ENCODE results near the gene DDI2.
"Not testable (repeated sequence)": the region's sequence is repeated elsewhere in the genome, so short reads cannot be mapped to it uniquely, and the experiment has no call there.

The DDI2 gene

GRCh38 chr1:15680561-15681348 lies 63.5 kb downstream of the DDI2 start:
- no peak for FAIRE-seq

DNA sequence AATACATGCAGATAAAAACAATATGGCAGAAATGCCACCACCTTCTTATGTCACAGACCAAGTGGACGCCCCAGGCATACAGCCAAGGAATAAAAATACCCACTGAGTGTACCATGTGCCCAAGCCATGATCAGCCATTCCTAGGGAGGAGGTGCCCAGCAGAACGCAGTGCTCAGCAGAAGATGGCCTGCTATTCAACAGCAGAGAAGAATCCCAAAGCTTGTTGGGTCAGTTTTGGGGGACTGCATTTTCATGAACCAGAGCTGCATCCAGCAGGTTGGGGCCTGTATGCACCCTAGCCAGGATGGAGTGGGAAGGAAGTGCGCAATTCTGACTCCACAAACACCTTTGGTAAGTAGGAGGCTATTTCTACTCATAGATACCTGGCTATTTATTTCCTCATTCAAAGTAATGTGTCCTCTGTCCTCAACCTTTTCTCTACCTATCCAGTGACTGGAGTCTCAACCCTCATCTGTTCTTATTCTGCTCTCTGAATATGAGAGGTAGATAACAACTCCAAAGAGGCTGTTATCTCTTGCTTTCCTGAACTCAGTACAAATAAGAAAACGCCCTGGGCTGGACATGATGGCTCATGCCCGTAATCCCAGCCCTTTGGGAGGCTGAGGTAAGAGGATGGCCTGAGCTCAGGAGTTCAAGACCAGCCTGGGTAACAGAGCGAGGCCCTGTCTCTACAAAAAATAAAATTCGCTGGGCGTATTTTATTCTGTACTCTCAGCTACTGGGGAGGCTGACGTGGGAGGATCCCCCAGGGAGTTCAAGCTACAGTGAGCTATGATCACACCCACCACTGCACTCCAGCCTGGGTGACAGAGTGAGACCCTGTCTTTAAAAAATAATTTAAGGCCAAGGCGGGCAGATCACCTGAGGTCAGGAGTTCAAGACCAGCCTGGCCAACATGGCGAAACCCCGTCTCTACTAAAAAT lies 64.4 kb downstream of the DDI2 start:
- FAIRE-seq = no peak

DNA sequence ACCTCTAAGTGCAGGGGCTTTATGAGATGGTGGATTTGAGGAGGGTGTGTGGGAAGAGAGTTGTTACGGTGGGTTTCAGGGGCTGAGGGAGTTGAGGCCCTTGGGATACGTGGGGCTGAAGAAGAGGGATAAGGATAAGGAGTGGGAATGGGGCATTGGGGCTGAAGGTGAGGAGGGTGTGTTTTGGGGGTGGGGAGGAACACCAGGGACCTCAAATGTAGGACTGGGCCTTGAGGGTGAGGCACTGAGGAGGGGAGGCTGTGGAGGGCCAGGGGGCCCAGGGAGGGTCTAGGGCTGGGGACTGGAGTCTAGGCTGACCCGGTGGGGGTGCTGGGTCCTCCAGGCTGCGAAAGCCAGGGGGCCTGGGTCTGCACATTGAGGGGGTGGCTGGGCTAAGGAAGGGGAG lies 65.7 kb downstream of the DDI2 start:
- no peak for FAIRE-seq

DNA sequence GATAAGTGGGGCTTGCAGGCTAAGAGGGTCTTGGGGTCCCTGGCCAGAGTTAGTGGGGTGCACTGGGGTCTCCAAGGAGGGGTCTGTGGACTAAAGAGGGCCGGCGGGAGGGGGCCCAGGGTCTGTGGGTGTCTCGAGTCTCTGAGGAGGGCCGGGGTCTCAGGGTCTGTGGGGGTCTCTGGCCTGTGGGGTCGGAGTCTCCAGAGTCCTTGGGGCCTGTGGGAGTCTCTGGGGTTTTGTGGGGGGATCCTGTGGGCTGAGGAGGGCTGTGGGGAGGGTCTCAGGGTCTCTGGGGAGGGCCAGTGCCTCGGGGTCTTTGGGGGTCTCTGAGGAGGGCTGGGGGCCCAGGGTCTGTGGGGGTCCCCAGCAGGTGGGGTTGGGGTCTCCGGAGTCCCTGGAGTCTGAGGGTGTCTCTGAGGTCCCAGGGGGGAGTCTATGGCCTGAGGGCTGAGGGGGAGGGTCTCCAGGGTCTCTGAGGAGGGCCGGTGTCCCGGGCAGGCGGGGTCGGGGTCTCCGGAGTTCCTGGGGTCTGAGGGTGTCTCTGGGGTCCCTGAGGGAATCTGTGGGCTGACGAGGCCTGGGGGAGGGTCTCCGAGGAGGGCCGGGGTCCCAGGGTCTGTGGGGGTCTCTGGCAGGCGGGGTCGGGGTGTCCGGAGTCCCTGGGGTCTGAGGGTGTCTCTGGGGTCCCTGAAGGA lies 66.2 kb downstream of the DDI2 start:
- FAIRE-seq = no peak

DNA sequence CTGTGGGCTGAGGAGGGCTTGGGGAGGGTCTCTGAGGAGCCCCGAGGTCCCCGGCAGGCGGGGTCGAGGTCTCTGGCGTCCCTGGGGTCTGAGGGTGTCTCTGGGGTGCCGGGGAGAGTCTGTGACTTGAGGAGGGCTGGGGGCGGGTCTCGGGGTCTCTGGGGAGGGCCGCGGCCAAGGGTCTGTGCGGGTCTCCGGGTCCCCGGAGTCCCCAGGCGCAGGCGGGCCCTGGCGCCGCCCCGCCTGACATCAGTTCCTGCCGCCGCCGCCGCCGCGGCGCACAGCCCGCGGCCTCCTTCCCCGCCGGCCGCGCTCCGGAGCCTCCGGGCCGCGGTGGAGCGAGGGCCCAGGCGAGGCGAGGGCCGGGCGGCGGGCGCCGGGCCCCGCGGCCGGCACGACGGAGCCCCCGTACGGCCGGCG lies 66.8 kb downstream of the DDI2 start, which contains the start of gene PLEKHM2:
Gene PLEKHM2, plus strand, starts transcription at position 279 of the 420 bp plus-strand sequence. CDS start 239 bp downstream, outside the sequence.
- no peak for FAIRE-seq

DNA sequence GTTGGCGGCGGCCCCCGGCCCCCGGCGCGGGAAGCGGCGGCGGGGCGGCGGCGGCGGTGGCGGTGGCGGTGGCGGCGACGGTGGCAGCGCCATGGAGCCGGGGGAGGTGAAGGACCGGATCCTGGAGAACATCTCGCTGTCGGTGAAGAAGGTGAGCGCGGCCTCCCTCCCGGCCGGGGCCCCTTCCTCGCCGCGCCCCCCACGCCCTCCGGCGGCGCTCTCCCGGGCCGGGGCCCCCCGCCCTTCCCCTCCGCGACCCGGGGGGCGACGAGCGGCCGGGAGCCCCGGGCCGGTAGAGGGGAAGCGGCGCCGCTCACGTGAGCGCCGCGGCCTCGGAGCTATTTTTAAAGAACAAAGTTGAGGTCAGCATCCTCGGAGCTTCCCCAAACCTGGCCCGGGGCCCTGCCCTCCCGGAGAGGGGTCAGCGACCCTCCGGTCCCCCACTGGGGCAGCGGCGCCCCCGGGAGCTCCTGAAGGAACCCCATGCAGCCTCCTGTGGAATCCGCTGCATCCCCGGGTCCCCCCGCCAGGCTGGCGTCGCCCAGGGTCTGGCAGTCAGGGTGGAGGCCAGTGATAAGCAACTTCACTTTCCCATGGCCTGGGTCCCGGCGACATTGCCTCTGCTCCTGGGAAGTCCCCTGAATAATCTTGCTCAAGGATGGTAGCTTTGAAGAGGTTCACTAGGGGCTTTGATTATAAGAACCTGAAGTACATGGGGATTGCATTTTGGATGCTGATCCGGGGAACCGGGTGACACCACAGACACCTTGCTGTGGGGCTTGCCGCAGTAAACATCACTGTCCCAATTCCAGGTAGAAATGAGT lies 67.4 kb downstream of the DDI2 start:
- no peak for FAIRE-seq

- FAIRE-seq = no peak
These were observed 68.6 kb downstream of the DDI2 start for GRCh38 chr1:15685820-15686219.

DNA sequence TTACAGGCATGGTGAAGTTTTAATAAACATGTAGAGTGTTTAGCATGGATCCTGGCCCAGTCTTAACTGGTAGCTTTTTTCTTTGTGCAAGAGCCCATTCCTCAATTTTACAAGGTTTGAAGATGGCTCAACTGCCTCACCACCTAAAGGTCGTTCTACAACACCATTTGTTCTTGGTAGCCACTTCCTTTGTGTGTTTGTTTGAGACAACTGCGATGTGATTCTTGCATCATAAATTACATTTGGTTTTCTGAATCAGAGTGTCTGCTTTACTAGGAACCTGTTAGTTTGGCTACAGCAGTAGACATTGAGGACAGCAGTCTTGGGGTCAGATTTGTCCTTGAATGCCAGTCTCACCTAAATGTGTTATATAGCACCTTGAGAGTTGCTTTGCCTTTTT lies 70.2 kb downstream of the DDI2 start:
- FAIRE-seq = no peak

DNA sequence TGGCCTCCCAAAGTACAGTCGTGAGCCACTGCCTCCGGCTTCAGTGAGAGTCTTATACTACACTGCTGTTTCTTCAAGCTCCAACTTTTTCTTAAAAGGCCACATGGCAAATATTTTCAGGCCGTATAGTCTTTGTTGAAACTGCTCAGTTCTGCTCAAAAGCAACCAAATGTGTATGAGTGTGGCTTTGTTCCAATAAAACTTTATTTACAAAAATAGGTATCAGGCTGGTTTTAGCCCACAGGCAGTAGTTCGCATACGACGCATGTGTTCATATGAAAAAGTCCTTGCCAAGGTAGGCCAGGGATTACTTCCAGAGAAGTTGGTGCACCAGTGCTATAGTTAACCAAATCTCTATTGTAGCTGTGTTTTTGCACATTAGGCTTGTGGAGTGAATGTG lies 73.1 kb downstream of the DDI2 start:
- no peak for FAIRE-seq

- FAIRE-seq = no peak
These were observed 74.3 kb downstream of the DDI2 start for GRCh38 chr1:15691434-15692032.

GRCh38 chr1:15692121-15692682 lies 74.9 kb downstream of the DDI2 start:
- FAIRE-seq = no peak

GRCh38 chr1:15693371-15693770 lies 76.1 kb downstream of the DDI2 start:
- FAIRE-seq = no peak

DNA sequence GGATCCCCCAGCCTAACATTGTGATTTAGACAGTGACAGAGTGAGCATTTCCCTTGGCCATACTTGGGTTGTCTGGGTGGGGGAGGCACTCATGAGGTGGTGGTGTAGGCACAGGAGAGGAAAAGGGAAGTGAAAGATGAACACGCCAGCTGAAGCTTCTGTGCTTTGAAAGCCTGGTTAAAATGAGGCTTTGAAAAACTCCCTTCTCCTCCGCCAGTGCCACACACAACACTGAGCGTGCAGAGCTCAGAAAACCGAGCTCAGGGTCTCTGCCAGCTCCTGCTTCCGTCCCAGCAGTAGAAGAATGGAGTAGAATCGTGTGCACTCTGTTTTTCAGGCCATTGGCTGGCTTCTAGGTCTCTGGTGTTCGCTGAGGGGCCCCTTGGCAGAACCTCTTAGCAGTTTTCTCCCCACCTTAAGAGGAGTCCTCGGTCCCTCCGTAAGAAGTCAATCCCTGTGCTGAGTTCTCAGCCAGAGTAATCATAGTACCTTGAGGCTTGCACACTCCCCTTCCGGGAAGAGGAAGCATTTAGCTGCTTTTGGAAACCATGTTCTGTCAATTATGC lies 79.8 kb downstream of the DDI2 start:
- FAIRE-seq = no peak

- no peak for FAIRE-seq
These were observed 80.9 kb downstream of the DDI2 start for GRCh38 chr1:15698201-15698600.

GRCh38 chr1:15699321-15699720 lies 82.1 kb downstream of the DDI2 start:
- FAIRE-seq = not testable (repeated sequence)

GRCh38 chr1:15700508-15700907 lies 83.2 kb downstream of the DDI2 start:
- no peak for FAIRE-seq

DNA sequence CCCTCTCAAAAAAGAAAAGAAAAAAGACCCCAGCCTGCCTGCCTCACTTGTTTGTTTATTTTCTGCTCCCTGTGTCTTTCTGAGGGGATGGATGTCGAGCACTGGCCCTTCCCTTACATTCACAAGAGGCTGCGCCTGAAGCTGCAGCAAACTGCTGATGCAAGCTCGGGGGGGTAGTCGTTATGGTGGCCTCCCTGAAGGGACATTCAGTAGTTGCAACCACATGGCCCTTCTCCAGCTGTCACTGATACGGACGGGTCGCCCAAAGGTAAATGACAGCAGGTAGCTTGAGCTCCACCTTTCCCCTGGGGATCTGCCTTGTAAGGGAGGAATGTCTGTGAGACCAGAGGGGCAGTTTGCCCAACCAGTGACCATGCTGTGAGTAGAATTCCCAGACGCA lies 84.5 kb downstream of the DDI2 start:
- no peak for FAIRE-seq

- FAIRE-seq = no peak
These were observed 85.7 kb downstream of the DDI2 start for GRCh38 chr1:15702722-15703550.

GRCh38 chr1:15703562-15703961 lies 86.3 kb downstream of the DDI2 start:
- FAIRE-seq = peak; percentile 29

Data from endometrium (tissue), 2 donors.